GM19463 (cell line): ENCODE measurements around the gene PXDN.
"Not testable (repeated sequence)": the region's sequence is repeated elsewhere in the genome, so short reads cannot be mapped to it uniquely, and the experiment has no call there.

Source experiments
- ATAC-seq: cut with Tn5 transposase; IDR thresholded peaks from one replicate; pipeline ENCODE4 v1.9.1; 2021; ENCODE audit warnings: mild to moderate bottlenecking, moderate library complexity; ENCODE audit not compliant: unreplicated experiment

Gene PXDN

DNA sequence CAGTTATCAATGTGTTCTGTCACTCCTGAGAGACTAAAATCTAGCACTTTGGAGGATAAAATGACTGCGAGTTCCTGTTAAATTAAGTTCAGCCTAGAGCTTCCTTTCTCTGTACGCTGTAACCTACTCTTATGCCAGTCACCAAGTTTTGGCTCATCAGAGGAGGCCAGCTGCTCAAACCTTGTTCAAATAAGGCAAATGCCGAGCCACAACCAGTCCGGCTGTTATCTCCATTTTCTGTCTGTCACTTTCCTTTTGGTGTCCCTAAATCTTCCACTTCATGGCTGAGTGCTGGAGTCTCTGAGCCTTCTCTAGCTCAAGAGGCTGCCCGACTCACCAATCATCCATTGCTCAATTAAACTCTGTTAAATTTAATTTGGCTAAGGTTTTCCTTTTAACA, 33.5 kb upstream of the PXDN start:
- no peak for ATAC-seq

DNA sequence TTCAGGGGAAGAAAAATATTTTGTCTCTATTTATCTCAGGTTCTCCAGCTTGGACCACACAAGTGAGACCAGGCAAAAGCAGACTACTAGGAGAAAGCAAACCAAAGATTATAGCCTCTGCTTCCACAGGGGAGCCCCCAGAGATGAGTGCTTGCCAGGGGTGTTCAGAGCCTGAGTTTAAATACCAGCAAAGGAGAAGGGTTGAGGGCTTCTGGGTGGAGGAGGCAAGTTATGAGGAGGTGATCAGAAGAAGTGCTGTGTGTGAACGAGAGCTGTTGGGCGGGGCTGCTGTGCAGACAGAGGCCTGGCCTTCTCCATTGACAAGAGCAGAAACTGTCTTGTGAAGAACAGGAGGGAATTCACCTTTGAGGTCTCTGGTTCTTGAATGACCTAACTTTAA, 32.8 kb upstream of the PXDN start:
- no peak for ATAC-seq

DNA sequence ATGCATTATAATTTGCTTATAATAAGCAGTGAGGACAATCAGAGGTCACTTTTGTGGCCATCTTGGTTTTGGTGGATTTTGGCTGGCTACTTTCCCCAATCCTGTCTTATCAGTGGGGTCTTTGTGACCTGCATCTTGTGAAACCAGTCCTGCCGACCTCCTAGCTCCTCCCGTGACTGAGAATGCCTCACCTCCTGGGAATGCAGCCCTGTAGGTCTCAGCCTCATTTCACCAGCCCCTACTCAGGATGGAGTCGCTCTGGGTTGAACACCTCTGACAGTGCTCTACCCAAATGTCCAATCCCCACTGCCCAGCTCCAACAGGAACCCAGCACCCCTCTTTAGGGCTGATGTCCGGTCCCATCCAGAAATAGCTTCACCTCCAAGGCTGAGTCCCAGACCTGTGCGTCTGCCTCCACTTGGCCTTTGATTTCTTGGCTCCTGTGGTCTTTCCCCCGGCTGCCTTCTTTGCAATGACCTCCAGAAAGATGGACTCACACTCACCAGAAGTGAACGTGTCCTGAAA, 31.3 kb upstream of the PXDN start:
- no peak for ATAC-seq

DNA sequence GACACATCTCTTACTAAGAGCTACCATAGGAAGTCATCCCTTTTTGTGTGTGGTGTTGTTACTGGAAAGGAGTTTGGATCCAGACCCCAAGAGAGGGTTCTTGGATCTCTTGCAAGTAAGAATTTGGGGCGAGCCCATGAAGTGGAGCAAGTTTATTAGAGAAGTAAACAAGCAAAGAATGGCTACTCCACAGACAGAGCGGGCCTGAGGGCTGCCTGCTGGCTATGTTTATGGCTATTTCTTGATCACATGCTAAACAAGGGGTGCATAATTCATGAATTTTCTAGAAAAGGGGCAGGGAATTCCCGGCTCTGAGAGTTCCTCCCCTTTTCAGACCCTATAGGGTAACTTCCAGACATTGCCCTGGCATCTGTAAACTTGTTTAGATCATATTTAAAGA, 30.6 kb upstream of the PXDN start:
- ATAC-seq = no peak

DNA sequence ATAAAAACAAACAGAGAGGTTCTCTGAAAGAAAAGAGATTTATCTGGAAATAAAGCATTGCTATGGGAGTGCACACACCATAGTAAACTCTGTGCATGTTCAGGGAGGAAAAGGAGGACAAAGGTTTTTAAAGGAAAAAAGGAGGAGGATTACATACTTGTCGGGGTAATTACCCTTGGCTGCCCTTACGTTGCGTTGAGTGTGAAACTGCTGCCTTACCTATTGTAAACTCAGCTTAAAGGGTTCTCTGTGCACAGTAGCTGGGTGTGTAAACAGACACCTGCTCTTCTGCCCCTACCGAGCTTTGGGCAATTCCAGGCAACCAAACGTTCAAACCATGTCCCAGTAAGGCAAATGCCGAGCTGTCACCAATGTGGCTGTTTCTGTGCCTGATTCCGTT, 29.6 kb upstream of the PXDN start:
- ATAC-seq = no peak

DNA sequence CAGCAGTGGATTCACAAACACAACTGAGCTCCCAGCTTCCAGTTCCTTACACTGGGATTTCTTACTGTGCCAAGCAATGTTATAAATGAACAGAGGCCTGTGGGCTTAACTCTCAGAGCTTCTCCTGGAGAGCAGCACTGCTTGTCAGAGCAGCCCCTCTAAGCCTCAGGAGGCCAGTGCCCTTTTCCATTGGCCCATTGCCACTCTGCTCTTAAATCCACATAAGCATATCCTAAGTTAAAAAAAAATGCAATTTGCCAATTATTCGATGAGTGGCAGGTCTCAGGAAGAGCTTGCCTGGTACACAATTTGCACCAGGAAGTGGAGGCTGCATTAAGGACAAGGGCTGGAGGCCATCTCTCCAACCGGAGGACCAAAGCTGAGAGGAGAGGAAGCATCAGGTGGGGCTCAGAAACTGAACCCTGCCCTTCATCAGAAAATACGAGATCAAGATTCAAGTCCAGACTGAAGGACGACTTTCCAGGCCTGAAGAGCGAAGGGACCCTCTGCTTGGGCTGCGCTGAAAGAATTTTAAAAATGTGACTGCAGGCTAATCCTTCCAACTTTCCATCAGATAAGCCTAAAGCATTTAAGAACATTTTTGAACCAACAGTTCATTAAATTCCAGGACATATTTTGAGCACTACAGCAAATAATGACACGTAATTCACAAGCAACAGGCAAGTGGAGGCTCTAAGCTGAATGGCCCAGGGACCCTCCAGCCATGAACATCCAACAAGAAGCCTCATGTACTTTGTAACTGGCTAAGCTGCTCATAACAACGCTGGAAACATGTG, 28.4 kb upstream of the PXDN start:
- no peak for ATAC-seq

DNA sequence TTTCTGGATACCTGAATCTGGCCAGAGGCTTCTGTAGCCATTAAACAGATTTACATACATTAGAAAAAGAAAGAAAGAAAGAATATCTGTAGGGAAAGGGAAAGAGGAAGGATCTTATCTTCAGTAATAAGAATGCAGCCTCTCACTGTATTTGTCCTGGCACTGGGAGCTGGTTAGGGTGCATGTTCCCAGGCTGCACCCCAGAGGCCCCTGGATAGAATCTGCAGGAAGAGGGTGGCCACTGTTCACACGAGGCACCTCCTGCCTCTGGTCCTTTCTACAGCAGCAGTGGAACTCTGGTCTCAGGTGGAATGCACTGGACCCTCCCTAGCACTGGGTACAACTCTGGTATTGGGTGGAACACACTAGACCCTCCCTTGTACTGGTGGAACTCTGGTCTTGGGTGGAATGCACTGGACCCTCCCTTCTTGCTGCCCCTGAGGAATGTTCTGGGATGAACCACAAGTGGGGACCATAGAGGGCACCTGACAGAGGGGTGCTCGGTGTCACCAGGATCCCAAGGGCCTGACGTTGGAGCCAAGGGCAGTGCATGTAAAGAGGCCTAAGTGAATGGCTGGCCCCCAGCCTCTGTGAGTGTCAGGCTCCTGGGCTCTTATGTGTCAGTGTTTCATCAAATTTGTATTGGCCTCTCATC, 27.4 kb upstream of the PXDN start:
- ATAC-seq = no peak

DNA sequence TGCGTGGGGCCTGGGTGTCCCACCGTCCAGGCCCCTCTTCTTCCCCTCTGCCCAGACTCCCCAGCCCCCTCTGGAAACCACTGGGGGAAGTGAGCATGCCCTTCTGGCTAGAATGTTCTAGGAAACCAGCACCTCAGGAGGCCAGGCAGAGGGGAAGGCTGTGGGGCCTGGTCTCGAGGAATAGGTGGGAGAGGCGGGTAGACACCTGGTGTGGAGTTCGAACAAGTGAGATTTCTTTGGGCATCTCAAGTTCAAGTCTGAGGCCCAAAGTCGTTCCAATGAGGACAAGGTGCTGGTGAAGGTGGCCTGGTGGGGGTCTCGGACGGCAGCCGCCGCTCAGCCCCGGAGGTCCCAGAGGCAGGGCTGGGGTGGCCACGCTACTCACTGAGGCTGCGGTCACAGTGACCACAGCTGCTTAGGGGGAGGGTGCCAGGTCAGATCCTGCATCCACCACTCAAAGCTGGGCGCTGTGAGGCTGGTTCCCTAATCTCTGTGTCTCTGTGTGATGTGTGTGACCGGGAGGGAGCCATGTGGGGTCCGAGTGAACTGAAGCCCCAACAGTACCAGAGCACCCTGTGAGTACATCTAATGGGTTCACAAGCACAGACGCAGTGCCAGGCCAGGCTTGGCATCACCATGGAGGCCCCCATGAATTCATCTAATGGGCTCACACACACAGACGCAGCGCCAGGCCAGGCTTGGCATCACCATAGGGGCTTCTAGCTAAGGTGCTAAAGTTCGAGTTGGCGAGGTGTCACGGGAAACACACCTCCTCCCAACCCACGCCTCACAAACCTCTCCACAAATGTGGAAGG, 26.5 kb upstream of the PXDN start:
- no peak for ATAC-seq

DNA sequence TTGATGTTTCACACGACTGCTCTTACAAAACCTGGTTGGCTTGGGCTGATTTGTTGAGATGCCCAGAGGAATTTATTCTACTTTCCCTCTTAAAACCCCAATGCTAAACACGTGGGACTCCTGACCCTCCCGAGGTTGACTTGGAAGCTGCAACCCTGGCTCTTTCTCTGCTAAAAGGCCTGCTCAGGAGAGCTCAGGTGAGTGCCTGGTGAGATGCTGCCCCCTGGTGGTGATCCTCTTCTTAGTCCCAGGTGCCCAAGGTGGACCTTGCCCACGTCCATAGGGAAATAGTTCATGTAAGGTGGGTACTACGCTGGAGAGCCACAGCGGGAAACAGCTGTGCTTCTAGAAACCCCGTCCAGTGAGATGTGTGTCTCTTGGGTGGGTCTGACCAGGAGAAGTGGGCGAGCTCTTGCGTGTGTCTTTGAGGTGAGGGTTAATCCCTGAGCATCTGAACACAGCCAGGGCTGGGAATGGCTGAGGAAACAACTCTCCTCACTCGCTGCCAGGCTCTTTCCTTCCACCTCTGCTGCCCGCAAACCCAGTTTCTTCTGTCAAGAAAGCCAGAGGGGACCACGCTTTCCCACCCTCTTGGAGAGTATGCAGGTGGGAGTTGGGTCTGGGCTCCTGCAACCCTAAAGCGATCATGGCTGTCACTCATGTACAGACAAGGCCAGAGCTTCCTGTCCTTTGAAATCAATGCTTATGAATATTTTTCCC, 25.5 kb upstream of the PXDN start:
- peak; percentile 74 for ATAC-seq

DNA sequence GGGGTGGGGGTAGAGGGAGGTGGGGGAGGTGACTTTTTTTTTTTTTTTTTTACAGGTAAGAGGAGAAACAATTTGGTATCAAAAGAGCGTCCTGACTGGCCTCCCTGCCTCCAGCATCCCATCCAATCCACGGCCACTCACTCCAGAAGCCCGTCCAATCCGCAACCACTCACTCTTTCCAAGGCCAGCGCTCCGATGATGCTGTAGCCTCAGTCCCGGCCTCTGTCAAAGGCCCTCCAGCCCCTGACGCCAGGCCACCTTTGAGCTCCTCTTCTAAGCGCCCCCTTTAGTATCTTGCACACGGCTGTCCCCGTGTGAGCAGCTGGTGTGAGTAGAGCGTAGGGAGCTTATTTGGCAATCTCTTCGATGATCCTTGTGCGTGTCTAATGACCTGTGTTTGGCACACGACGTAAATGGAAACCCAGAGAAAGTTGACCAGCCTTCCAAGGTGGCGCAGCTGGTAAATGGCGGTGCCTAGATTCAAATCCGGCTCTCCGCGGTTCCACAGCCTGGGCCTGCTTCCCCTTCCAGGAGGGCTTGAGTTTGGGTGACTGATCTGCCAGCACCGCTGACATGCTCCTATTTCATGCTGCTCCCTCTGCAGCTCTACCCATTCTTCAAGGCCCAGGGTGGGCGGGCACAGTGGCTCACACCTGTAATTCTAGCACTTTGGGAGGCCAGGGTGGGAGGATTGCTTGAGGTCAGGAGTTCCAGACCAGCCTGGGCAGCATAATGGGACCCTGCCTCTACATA, 23.8 kb upstream of the PXDN start:
- ATAC-seq = no peak

DNA sequence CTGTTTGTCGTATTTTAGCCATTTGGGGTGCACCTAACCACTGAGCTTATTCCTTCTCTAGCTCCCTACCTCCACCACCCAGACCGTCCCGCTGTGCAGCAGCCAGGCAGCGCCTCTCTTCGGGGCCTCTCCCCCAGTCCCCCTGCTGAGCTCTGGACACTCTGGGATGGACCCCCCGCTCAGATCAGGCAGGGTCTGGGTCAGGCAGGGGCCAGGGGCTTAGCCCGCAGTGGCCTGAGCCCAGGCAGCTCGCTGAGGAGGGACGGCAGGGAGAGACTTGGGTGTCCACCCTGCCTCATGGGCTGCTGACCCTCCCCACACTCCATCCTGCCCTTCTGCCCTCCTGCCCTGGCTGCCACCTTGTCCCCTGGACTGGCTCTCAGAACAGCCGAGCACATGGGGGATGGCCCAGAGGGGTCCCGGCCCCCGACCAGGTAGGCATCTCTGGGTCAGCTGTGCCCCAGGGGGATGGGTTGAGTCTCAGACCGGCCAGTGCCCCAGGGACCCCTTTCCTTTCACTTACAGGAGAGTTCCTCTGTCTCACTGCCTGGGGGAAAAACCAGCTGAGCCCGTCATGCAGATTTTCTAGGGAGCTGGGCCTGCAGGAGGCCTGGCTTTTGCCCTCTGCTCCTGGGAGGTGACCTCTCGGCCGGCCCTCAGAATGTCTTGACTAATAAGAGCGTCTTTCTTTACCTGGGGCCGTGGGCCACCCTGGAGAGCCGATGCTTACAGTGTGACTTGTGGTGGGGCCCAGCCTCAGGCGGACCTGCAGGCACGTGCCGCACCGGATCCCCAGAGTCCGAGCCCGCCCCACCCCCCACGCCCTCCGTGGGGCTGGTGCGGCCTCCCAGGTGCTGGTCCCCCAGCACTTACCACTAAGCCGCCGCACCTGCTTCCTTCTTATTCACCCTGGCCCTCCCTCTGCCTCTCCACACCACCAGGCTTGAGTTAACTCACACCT, 22.8 kb upstream of the PXDN start:
- no peak for ATAC-seq

DNA sequence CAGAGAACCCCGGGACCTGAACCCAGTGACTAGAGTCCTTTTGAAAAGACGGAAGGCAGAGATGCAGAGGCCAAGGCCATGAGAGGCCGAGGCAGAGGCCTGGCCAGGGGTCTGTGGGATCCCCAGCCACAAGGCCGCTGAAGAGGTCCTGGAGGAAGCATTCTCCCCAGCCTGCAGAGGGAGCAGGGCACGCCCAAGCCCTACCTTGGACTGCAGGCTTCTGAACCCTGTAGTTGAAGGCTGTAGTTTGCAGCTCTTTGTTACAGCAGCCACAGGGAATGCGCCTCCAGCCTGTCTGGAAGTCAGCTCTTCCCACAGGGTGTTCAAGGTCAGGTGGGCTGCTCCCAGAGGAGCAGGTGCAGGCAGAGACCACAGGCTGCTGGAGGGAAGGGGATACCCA, 22.1 kb upstream of the PXDN start:
- ATAC-seq = no peak

DNA sequence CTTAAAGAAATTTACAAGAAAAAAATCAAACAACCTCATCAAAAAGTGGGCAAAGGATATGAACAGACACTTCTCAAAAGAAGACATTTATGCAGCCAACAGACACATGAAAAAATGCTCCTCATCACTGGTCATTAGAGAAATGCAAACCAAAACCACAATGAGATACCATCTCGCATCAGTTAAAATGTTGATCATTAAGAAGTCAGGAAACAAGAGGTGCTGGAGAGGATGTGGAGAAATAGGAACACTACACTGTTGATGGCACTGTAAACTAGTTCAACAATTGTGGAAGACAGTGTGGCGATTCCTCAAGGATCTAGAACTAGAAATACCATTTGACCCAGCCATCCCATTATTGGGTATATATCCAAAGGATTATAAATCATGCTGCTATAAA, 20.9 kb upstream of the PXDN start:
- ATAC-seq = not testable (repeated sequence)

DNA sequence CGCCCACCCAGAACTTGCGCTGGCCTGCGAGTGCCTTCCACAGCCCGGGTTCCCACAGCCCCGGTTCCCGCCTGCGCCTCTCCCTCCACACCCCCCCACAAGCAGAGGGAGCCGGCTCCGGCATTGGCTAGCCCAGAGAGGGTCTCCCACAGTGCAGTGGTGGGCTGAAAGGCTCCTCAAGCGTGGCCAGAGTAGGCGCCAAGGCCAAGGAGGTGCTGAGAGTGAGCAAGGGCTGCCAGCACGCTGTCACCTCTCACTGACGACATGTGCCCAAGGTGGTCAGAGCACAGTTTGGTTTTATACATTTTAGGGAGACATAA, 15.3 kb upstream of the PXDN start:
- no peak for ATAC-seq

DNA sequence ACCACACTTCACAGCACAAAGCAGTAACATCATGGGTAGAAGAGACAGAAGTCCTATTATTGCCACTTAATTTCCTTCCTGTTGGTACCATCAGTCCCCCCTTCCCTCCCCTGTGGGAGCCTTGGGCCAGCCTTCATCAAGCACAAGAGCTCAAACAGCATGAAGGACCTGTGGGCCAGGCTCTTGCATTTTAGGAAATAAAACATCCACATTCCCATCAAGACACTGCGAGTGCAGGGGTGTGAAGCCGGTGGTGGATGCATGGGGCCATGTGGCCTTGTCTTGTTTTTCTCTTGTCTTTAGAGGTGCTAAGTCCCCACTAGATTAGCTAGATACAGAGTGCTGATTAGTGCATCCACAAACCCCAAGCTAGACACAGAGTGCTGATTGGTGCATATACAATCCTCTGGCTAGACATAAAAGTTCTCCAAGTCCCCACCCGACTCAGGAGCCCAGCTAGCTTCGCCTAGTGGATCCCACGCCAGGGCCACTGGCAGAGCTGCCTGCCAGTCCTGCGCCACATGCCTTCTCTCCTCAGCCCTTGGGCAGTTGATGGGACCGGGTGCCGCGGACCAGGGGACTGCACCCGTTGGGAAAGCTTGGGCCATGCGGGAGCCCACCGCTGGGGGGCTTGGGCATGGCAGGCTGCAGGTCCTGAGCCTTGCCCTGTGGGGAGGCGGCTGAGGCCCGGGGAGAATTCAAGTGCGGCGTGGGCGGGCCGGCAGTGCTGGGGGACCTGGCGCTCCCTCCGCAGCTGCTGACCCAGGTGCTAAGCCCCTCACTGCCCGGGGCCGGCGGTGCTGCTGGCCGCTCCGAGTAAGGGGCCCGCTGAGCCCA, 14.7 kb upstream of the PXDN start:
- ATAC-seq = no peak

DNA sequence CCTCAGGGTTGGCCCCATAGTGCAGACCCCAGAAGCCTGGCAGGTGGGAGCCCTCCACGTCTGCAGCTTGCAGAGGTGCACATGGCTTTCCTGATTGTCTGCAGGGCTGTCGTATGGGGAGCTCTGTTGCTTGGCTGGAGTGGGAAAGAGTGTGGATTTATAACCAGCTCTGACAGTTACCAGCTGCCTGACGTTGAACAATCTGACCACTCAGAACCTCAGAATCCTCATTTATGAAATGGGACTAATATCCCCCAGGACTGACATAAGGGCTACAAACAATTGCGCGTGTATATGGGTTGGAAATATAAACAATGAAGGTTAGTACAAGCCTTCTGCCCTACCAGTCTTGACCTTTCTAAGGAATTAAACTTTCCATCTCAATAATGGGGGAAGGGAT, 13.9 kb upstream of the PXDN start:
- ATAC-seq = no peak

DNA sequence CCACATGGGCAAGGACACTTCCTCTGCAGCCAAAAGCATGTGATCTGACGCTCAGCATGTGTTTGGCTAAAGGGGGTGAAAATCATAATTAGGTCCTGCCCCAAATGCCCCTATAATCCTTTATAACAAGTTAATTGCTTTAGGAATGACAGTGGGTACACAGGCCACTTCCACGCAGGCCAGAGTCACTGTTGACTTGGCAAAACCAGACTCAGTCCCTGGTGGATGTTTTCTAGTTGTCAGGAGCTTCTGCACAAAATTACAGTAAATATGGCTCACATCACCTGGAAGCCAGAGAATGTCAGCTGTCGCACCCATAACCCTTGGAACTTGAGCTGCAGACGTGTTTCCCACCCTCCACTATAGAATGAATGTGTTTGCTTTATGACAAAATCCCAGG, 13.3 kb upstream of the PXDN start:
- no peak for ATAC-seq

DNA sequence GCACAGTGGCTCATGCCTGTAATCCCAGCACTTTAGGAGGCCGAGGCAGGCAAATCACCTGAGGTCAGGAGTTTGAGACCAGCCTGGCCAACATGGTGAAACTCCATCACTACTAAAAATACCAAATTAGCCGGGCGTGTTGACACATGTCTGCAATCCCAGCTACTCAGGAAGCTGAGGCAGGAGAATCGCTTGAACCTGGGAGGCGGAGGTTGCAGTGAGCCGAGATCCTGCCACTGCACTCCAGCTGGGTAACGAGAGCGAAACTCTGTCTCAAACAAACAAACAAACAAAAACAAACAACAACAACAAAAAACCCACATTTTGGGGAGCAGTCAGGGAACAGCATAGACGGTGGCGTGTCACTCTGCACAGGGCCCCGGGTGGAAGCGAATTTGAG, 12.8 kb upstream of the PXDN start:
- ATAC-seq = not testable (repeated sequence)
